PC-3 (cell line): ENCODE data around the gene DYNC1I1. TPM values are rescaled to one million over a fixed set of nuclear protein-coding genes. Genes with fewer than 3 reads are reported as not detected.

Source experiments
- ATAC-seq: fragments of 200-7000 bp; cut with Tn5 transposase; 2 replicates; pipeline ENCODE4 v1.9.1; 2020; ENCODE audit warnings: mild to moderate bottlenecking, moderate library complexity
- BruUV-seq: library from RNA; stranded (reverse); fragments of 400-500 nt; replicated peaks from 2 replicates; lab custom pipeline; 2021; lab: Mats Ljungman, UMichigan
- CTCF ChIA-PET: fragments of 300-600 bp; sonication (Branson Sonifier 250); formaldehyde crosslinking; loops from one replicate; lab custom pipeline; 2022; ENCODE audit warnings: antibody characterized with exemption; lab: Charles Lee
- POLR2A ChIA-PET: fragments of 300-600 bp; sonication (Branson Sonifier 250); formaldehyde crosslinking; loops from one replicate; lab custom pipeline; 2022; ENCODE audit warnings: antibody characterized with exemption; ENCODE audit not compliant: unreplicated experiment; lab: Charles Lee
- DNase-seq: peaks from one replicate; pipeline ENCODE4 v3.0.0-alpha.2; 2015
- H2AFZ ChIP-seq: fragments of 300-600 bp; sonication (generic); 2 replicates; pipeline ENCODE4 v1.6.0; 2016; ENCODE audit warnings: antibody characterized with exemption, low read length
- H3F3A ChIP-seq: fragments of 300-600 bp; sonication (generic); one replicate; pipeline ENCODE4 v1.6.0; 2017; ENCODE audit warnings: antibody characterized with exemption, low read length, control low read depth, mild to moderate bottlenecking; ENCODE audit not compliant: unreplicated experiment
- H3K27ac ChIP-seq: fragments of 300-600 bp; sonication (generic); 2 replicates; pipeline ENCODE4 v1.5.1; 2016; ENCODE audit warnings: mild to moderate bottlenecking, low read length
- H3K27me3 ChIP-seq: fragments of 300-600 bp; sonication (generic); 2 replicates; pipeline ENCODE4 v1.6.1; 2016; ENCODE audit warnings: low read length, mixed read lengths
- H3K36me3 ChIP-seq: fragments of 300-600 bp; sonication (generic); 2 replicates; pipeline ENCODE4 v1.6.1; 2016; ENCODE audit warnings: low read depth, mixed run types, low read length, mixed read lengths
- H3K4me1 ChIP-seq: fragments of 300-600 bp; sonication (generic); 2 replicates; pipeline ENCODE4 v1.5.1; 2016; ENCODE audit warnings: low read length; ENCODE audit not compliant: insufficient read depth
- H3K4me2 ChIP-seq: fragments of 300-600 bp; sonication (generic); 2 replicates; pipeline ENCODE4 v1.6.0; 2016; ENCODE audit warnings: low read length
- H3K4me3 ChIP-seq: fragments of 300-600 bp; sonication (generic); 2 replicates; pipeline ENCODE4 v1.5.1; 2016; ENCODE audit warnings: mild to moderate bottlenecking, low read length, mixed read lengths
- H3K79me2 ChIP-seq: fragments of 300-600 bp; sonication (generic); 2 replicates; pipeline ENCODE4 v1.6.1; 2017; ENCODE audit warnings: low read length, mixed read lengths
- H3K9ac ChIP-seq: fragments of 300-600 bp; sonication (generic); 2 replicates; pipeline ENCODE4 v1.6.0; 2016; ENCODE audit warnings: mild to moderate bottlenecking, low read length
- H3K9me2 ChIP-seq: fragments of 300-600 bp; sonication (generic); replicated peaks from 2 replicates; pipeline ENCODE4 v1.6.1; 2016; ENCODE audit warnings: mixed run types, low read length, mixed read lengths
- H3K9me3 ChIP-seq: fragments of 300-600 bp; sonication (generic); 2 replicates; pipeline ENCODE4 v1.6.1; 2016; ENCODE audit warnings: low read length, mixed read lengths
- H4K20me1 ChIP-seq: fragments of 300-600 bp; sonication (generic); 2 replicates; pipeline ENCODE4 v1.6.1; 2016; ENCODE audit warnings: low read length, mixed read lengths
- CTCF ChIP-seq: fragments of 300-600 bp; sonication (generic); conservative IDR thresholded peaks from 2 replicates; pipeline ENCODE4 v1.5.1; 2017; ENCODE audit warnings: antibody characterized with exemption, low read depth, mild to moderate bottlenecking, low read length
- EZH2 ChIP-seq: fragments of 300-600 bp; sonication (generic); IDR thresholded peaks from one replicate; pipeline ENCODE4 v1.6.1; 2017; ENCODE audit warnings: antibody characterized with exemption, mild to moderate bottlenecking, low read length; ENCODE audit not compliant: unreplicated experiment
- EZH2phosphoT487 ChIP-seq: fragments of 300-600 bp; sonication (generic); IDR thresholded peaks from 2 replicates; pipeline ENCODE4 v1.6.1; 2018; ENCODE audit warnings: mild to moderate bottlenecking, antibody characterized with exemption, low read length, borderline replicate concordance
- intact Hi-C: fragments of 100-400 bp; cut with micrococcal nuclease; formaldehyde crosslinking; loops from 2 replicates; pipeline ENCODE4 v1.9.0; 2023
- total RNA-seq: library from RNA; depleted of rRNA; stranded (reverse); fragments of >200 nt; gene quantifications from 2 replicates; pipeline ENCODE4 v1.2.3, GENCODE V29; 2014

DYNC1I1 gene
- total RNA-seq, 1 experiment from 2014 or later: 2.4 TPM

GRCh38 chr7:96061009-96061408 is 288.7 kb downstream of the DYNC1I1 start:
- H3K9me3 ChIP-seq: no peaks in the 10 kb centered on the region
- TF ChIP-seq CTCF (no peak), EZH2 (no peak), EZH2phosphoT487 (no peak)
- no peaks in the 10 kb centered on the region for H3K79me2 ChIP-seq
- intact Hi-C loops: no loop called here
- no peaks in the 10 kb centered on the region for H3K27me3 ChIP-seq
- H3K27ac ChIP-seq: no peak overlapping the region
- no peak for ATAC-seq
- H3K4me3 ChIP-seq: no peak overlapping the region
- H3K9ac ChIP-seq: no peak overlapping the region
- no TSS peak for BruUV-seq
- H3K4me2 ChIP-seq: no peak overlapping the region
- POLR2A ChIA-PET: no interaction called here
- H3K36me3 ChIP-seq: no peaks in the 10 kb centered on the region
- CTCF ChIA-PET: no interaction called here
- H3F3A ChIP-seq: no peaks in the 10 kb centered on the region
- no peaks in the 10 kb centered on the region for H3K4me1 ChIP-seq
- DNase-seq: no peak
- no peak overlapping the region for H2AFZ ChIP-seq
- no peaks in the 10 kb centered on the region for H4K20me1 ChIP-seq
- H3K9me2 ChIP-seq: no peaks in the 10 kb centered on the region

- BruUV-seq: no TSS peak
- no peak overlapping the region for H3K27ac ChIP-seq
- H2AFZ ChIP-seq: no peak overlapping the region
- peaks cover 3% of the 10 kb centered on the region; the same call in 1 of the 2 replicates for H3K4me1 ChIP-seq
- no peaks in the 10 kb centered on the region for H3K9me2 ChIP-seq
- H3K4me3 ChIP-seq: no peak overlapping the region
- intact Hi-C loops: no loop called here
- DNase-seq (no peak), ATAC-seq (no peak)
- no peaks in the 10 kb centered on the region for H3K36me3 ChIP-seq
- H3K9me3 ChIP-seq: no peaks in the 10 kb centered on the region
- CTCF ChIA-PET: interaction anchor here (0.6 kb wide), 1 partner anchor 1952 kb away, joined by 4 read pairs; no protein-coding TSS in a partner anchor
- no peaks in the 10 kb centered on the region for H3F3A ChIP-seq
- TF ChIP-seq CTCF: no peak
- no peak for TF ChIP-seq EZH2
- no peak for TF ChIP-seq EZH2phosphoT487
- no peak overlapping the region for H3K9ac ChIP-seq
- H3K4me2 ChIP-seq: no peak overlapping the region
- no peaks in the 10 kb centered on the region for H3K27me3 ChIP-seq
- H3K79me2 ChIP-seq: no peaks in the 10 kb centered on the region
- no peaks in the 10 kb centered on the region for H4K20me1 ChIP-seq
- POLR2A ChIA-PET: no interaction called here
These were observed 289.5 kb downstream of the DYNC1I1 start for GRCh38 chr7:96061844-96062243.

GRCh38 chr7:96067321-96067720 is 295.0 kb downstream of the DYNC1I1 start:
- POLR2A ChIA-PET: interaction anchor here (0.6 kb wide), 2 partner anchors 344 to 1727 kb away, joined by 8 to 10 read pairs; no protein-coding TSS in a partner anchor

More at GRCh38 chr7:96067321-96067720, 295.0 kb downstream of the DYNC1I1 start:
- BruUV-seq: no TSS peak
- no peaks in the 10 kb centered on the region for H3K79me2 ChIP-seq
- H3K4me1 ChIP-seq: peaks cover 25% of the 10 kb centered on the region
- H3F3A ChIP-seq: no peaks in the 10 kb centered on the region
- H3K4me2 ChIP-seq: peak overlapping the region; percentile 8; the same call in 1 of the 2 replicates
- no peaks in the 10 kb centered on the region for H3K36me3 ChIP-seq
- H3K9me2 ChIP-seq: no peaks in the 10 kb centered on the region
- H4K20me1 ChIP-seq: no peaks in the 10 kb centered on the region
- H3K9me3 ChIP-seq: no peaks in the 10 kb centered on the region
- no peak overlapping the region for H3K27ac ChIP-seq
- H3K27me3 ChIP-seq: no peaks in the 10 kb centered on the region
- CTCF ChIA-PET: interaction anchor here (0.6 kb wide), 2 partner anchors 71 to 260 kb away, joined by 3 to 5 read pairs; no protein-coding TSS in a partner anchor
- H3K4me3 ChIP-seq: no peak overlapping the region
- no peak for TF ChIP-seq EZH2
- no peak for TF ChIP-seq CTCF
- TF ChIP-seq EZH2phosphoT487: no peak
- ATAC-seq (peak; percentile 83), DNase-seq (peak; percentile 49)
- no peak overlapping the region for H2AFZ ChIP-seq
- intact Hi-C loops: no loop called here
- no peak overlapping the region for H3K9ac ChIP-seq
